ENCODE results near the gene TANC2.

The TANC2 gene

DNA sequence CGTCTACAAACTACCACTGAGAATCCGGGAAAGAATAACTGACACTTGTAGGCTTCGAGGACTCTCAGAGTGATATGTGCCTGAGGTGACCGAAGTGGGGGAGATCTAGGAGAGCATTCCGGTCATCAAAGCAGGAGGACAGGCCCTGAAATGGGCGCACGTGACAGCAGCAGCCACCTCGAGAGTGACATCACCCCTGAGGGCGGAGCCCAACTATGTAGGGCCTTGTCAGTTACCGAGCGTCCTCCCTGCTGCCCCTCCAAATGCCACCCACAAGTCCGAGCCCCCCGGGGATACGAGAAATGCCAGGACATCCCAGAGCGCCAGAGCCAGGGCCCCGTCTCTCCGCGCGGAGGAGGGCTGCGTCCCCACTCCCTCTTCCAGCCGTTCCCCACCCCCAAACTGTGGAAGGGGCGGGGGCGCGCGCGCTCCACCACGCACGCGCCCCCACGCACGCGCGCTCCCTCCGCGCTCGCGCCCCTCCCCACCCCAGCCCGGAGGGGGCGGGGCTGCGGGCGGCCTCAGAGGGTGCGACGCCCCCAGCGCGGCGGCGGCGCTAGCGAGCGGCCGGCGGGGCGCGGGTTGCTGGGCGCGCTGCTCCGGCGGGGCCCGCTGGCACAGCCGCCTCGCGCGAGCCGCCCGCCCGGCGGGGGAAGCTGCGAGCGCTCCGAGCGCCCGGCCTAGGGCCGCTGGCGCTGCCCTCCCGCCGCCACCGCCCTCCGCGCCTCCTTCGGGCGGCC, at the start of gene TANC2:
Gene TANC2, plus strand, starts transcription at position 550 of the 740 bp plus-strand sequence. CDS start 43,325 bp downstream, outside the sequence.
- DNase-seq: peak; percentile 76

DNA sequence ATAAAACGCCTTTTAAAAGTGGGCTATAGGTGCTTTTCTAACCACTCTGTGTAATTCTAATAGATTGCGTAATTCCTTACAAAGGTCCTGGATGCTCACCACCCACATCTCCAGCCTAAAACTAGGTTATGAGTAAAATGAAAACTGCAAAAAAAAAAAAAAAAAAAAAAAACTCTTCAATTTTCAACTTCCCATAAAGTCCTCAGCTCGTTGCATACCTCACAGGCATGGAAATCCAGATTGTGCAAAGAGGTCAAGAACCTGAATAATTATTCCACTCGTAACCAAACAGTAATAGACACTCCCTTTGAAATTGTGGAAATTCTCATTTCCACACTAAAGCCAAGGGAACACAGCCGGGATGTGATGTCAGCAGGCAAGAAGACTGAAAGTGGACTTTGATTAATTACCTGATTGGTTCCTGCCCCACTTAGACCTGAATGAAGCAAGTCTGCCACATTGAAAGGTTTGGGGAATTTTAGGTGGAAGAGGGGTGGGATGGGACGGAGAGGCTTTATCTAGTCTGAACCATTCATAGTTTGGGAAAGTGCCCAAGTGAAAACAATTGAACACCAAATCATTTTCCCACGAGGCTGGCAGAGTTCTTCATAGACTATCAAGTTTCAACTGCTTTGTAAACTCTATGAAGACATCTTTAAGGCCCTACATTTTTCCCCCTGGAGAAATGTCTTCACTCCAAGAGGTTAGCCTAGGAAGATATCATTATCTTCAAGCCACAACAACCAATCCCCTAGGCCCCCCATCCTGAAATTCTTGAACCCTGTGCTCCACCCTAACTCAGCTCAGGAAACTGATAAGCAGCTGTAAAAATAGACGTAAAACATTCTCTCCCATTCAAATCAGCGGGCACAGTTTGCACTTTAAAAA, 49.1 kb upstream of the TANC2 start:
- peak; percentile 33 for DNase-seq

DNA sequence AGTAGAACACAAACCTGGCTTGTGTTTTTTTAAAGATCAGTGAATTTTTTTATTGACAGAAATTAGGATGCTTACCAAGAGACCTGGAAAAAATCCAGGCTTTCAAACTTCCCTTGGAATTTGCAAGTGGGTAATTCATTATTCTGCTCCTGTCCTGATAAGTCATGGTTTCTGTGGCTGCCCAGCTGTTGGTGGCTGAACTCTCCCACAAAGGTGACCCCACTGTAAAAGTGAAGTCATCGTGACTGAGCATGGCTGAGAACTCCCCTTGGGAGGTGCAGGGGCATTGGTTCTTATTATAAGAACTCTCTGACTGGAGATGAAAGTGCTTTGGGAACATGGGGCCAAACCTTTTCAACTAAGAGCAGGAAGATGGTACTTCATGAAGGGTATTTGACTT, 46.6 kb upstream of the TANC2 start:
- DNase-seq: peak; percentile 69

DNA sequence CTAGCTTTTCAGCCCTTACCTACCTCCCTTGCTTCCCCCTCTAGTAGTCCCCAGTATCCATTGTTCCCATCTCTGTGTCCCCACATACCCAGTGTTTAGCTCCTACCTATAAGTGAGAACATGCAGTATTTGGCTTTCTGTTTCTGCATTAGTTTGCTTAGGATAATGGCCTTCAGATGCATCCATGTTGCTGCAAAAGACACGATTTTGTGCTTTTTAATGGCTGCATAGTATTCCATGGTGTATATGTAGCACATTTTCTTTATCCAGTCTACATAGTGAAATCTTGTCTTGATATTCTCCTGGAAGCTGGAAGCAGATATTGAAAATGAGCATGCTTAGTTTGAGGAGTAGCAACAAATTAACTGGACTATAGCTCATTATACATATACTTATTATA, 45.7 kb upstream of the TANC2 start:
- DNase-seq: no peak

DNA sequence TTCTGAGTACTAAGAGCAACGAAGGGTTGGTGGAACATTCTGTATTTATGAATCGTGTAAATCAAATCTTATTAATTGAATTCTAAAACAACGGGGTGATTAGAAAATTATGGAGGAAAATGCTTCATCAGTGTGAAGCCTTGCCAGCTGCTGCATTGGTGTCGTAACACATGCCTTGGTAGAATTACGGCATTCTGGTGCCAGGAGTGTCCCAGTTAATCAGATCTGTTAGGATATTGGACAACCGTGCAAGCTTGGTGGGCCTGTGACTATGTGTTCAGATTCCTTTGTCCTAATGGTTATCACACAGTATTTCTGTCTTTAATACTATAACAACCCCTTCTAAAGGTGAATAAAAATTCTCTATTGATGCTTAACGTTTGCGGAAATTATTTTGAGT, 44.2 kb upstream of the TANC2 start:
- DNase-seq: no peak

DNA sequence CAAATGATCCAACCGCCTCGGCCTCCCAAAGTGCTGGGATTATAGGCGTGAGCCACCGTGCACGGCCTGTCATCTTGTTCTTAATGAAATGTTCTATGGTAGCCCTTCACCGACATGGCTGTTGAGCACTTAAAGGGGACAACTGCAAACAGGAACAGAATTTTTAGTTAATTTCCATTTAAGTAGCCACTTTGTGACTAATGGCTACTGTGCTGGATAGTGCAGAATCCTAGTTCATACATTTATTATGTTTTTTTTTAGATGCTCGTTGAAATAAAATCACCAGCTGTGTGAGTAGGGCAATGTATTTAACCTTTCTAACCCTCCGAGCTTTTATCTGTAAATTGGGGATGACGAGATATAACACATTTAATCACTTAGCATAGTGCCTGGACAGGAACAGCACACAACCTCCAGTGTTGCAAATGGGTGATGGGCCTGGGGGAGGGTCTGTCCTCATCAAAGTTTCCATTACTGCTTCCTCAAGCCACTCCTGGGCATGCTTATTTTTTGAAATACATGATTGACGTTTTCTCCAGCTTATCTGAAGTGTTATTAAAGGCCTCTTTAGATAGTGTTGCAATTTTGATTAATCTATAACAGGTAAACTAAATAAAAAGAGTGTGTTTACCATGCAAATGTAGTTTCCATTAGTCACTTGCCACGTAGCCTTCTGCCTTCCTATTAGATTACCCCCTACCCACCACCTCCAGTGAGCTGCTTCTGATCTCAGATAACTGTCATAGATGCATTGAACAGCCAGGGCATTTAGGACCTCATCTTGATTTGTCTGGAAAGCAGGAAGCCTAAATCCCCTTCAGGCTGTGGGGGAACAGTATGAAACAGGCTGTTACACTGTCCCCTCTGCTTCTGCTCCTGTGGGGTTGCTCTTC, 42.5 kb upstream of the TANC2 start:
- DNase-seq: no peak

DNA sequence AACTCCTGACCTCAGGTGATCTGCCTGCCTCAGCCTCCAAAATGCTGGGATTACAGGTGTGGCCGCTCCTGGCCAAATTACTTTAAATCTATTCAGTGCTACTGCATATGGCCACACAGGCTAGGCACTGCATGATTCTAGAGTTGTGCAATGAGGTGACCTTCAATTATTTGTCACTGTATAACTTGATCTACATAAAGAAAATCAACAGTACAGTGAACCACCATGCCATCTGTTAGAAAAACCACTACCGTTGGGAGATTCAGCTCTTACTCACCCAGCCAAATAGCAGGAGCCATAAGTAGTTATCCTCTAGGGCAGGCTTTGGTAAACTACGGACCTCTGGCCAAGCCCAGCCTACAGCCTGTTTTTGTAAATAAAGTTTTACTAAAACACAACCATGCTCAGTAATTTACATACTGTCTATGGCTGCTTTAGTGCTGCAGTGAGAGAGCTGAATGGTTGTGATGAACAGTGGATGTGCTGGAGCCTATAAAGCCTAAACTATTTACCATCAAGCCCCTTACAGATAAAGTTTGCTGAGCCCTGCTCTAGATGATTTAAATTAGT, 40.7 kb upstream of the TANC2 start:
- DNase-seq: no peak

DNA sequence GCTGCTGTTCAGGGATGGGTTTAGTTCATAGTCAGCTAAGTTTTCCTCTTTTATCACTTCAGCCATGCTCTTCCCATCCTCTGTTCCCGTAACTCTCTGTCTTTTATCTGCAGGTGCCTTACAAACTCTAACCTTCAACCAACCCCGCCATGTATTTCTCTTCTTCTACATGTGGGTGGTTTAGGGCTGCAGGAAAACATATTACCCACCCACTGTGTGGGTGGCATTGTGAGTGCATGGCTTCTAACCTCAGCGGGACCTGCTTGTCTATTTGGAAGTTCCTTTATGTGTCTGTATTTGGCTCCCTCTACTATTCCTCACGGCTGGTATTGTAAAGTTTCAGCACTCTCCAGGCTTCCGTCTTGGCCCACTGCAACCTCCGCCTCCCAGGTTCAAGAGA, 39.0 kb upstream of the TANC2 start:
- no peak for DNase-seq

DNA sequence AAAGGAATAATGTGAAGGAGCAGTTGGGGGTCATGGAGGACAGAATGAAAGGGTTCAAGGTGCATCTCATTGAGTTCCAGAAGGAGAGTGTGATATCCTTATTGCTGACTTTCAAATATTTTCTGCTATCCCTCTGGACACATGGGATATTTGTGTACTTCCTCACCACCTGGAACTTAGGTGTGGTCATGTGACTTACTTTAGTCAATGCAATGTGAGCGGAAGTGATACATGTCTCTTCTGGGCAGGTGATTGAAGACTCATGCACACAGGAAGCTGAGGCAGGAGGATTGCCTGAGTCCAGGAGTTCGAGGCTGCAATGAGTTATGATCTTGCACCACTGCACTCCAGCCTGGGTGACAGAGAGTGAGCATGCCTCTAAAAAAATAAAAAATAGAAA, 36.7 kb upstream of the TANC2 start:
- no peak for DNase-seq

DNA sequence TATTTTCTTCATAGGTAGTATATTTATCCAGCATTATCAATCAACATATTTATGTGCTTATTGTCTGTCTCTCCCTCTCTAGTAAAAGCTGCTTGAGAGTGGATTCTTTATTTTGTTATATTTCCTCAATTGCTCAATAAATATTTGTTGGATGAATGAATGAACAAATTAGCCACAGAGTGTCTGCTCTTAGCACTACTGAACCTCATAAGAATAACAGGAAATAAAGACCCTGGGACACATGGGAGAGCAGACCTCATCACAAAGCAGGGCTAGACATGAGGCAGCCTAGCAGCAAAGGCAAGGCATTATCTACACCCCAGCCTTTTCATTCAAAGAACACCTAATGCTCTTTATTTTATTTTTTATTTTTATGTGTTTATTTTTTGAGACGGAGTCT, 34.9 kb upstream of the TANC2 start:
- peak; percentile 9 for DNase-seq

DNA sequence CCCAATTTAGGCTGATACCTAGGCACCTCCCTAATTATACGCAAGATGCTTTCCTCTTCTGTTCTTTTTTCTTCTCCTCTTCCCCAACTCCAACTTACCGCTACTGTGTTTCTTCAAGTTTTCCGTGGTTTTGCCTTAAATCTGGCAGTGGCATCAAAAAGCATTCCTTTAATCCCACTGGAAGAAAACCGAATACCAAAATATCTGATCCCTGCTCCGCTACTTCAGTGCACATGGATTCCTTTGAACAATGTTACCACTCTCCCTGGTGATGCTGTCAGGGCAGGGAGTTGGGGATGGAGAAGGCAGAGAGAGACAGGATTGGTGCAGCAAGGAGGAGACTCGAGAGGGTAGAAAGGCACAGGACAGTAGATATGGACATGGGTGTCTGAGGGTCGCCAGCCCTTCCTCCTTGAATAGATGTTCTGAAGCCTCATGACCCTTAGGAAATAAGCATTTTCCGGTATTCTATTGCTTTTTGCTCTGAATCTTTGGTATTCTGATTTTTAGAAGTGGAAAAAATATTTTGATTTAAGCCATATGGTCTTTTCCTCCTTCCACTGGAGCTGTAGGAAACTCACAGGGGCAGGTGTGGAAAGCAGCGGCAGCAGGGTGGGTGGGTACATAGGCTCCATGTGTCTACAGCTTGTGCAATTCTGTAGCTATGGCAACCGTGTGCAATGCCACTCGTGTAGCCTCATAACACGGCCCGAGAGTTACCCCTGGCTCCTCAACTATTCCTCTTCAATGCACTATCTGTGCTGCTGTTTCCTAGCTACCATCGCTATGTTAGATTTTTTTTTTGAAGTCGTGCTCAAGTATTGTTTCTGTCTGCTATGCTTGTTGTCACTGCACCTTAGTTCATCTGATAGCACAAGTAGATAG, 32.3 kb upstream of the TANC2 start:
- peak; percentile 55 for DNase-seq

DNA sequence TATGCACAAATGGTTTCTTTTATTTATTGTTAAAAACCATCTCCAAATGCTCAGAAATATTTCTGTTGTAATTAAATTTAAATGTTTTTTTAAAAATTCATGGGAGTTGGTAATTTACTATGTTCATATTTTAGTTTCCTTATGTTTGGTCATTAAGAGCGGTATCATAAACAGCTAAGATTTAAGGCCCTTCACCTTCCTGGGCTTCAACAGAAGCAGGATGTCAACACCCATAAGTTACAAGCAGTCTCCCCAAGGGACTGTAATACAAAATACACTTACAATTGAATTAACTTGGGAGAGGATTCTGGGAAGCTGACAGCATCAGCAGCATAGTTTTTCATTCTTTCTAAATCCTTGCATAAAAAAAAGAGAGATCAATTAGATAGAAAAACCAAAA, 30.9 kb upstream of the TANC2 start:
- DNase-seq: no peak

DNA sequence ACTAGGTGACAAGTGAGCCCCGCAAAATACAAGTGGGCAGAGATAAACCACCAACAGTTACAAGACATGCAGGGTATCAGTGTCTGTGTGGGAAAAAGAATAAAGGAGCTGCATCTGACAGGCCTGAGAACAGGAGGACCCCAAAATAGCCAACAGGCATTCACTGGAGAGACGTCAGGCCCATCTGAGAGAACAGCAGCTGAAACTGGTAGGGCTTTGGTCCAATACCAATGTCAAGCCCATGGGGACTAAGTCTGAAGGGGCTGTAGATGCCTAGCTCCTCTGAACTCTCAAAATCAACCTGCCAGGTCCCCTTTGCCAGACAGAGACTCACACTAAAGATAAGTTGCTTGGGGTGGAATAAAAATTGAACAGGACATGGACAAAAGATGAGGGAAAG, 30.5 kb upstream of the TANC2 start:
- DNase-seq: no peak

DNA sequence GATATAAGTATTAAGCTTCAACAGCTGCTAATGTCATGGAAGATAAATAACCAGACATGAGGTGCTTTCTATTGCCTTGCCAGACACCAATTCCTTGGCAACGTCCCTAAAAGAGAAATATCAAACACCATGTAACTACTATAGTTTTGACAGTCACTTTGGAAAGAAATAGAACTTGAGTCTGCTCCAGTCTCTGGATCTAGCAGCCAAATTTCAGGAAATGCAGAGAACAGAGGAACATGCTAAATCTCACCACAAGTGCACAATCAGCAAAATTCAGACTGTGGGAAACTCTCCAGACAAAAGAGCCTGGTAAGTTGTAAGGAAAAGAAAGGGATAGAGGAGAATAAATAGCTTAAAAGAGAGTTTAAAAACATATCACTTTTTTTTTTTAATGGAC, 28.4 kb upstream of the TANC2 start:
- DNase-seq: no peak

DNA sequence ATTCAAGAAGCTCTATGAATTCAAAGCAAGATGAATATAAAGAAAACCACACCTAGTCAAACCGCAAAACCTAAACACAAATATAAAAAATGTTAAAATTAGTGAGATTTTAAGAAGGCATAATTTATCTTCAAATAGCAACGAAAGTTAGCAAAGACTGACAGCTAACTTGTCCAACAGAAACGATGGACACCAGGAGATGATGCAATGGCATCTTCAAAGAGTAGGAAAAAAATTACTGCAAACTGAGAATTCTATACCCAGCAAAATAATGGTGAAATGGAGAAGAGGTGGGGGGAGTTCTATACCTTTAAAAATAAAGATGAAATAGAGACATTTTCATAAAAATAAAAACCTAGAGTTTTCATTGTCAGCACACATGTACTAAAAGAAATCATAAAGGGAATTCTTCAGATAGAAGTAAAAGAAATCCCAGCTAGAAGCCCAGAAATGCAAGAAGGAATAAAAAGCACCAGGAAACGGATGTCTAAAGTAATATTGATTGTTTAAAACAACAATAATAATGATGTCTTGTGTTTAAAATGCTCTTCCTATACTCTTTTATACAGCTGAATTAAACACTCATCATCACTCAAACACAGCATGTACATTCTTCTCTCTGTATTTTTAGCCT, 24.6 kb upstream of the TANC2 start:
- DNase-seq: no peak

DNA sequence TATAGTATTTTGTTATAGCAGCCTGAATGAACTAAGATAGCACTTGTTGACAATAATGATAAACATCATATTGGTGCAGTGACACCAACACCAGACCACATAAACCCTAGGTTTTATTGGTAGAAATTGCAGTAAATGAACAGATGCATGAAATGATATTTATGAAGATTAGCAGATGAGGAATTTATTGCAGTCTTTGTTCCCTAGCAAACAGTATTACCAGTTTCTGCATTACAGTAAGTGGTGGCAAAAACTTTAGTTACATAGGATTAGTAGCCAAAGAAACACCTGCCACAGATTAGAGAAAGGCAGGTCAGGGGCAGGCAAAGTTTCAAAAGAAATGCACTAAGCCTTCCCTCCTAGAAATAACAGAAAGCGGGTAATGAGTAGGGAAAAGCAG, 17.7 kb upstream of the TANC2 start:
- no peak for DNase-seq

DNA sequence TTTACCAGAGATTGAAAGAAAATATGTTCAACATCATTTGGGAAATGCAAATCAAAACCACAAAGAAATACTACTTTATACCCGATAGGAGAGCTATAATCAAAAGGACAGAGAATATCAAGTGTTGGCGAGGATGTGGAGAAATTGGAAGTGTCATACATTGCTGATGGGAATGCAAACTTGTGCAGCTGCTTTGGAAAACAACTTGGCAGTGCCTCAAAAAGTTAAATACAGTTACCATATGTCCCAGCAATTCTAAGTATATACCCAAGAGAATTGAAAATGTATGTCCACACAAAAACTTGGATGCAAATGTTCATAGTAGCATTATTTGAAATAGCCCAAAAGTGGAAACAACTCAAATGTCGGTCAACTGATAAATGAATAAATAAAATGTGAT, 17.0 kb upstream of the TANC2 start:
- DNase-seq: no peak

DNA sequence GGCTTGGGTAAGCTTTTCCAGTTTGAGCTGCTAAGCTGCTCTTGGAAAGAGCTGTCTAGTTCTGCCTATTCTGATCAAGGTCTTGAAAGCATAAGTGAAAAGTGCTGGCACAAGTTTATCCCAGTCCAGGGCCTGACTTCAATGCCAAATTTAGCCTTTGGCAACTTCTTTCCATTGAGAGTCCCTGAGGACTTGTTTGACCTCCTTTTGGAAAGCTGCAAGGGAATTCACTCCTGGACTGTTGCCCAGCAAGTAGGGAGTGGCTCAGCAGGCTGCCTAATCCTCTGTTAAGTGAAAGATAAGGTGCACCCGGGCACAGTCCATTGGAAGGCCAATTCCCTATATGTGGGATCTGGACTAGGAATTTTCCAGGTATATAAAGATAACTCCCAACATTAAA, 16.0 kb upstream of the TANC2 start:
- DNase-seq: peak; percentile 81

DNA sequence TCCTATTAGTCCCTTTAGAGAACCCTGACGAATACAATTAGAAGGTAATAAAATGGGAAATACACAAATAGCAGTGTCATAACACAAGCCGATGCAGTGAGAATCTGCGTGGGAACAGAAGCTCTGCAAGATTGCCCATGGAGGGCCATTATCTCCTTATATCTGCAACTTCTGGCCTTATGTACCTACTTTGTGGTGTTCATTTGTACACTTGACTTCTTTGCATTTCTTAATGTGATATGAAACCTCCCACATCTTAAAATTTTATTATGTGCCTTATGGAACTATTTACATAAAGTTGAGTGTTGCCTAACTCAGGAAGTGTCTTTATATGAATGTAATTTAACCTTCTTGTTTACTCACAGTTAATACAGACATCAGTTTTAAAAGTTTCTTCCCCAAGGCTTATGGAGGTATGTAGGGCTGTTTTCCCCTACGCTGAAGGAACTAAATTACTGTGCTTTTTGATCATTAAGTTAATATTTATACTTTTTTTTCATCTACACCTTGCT, 10.1 kb upstream of the TANC2 start:
- no peak for DNase-seq

DNA sequence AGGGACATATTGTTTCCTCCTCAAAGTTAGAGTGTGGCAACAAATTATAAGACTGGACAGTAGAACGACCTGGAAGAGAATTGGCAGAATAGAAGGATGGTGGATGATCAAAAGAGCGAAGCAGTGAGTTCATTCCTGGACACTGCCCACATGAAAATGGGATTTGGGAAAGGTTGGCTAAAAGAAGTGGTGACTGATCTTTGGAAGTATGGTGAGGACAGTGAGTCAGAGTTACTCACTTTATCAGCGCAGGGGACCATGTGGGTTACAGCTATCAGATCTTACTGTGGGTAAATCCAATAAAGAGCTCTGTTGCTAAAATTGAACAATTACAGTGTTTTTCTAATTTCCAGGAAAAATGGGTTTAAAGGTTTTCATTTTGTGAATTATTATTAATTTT, 2.7 kb upstream of the TANC2 start:
- peak; percentile 78 for DNase-seq

DNA sequence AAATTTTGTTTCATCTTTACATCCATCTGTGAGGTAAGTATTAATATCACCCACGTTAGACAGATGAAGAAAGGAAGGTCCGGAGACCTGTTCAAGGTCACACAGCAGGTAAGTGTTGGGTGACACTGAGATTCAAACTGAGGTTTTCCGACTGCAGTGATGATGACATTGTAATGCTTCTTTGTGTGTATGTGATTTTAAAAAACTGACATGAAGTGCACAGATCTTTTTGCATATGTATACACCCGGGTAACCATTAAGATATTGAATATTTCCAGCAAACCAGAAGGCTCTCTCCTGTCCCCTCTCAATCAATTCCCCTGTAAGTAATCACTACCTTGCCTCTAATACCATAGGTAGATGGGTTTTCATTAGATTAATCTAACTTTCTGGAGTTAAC, 1.5 kb upstream of the TANC2 start:
- DNase-seq: no peak

Data from fibroblast of upper back skin (primary cell).